Measurements from ENCODE around the gene NMU.
"Not testable (repeated sequence)": the region's sequence is repeated elsewhere in the genome, so short reads cannot be mapped to it uniquely, and the experiment has no call there.

Gene NMU

GRCh38 chr4:55635741-55636655 is at the start of gene NMU:
Gene NMU (minus strand): TSS chr4:55636298. CDS start chr4:55636192, 106 bp downstream.
- peak; percentile 6 for DNase-seq

- no peak for DNase-seq
Measured at GRCh38 chr4:55684276-55684675, 48.2 kb upstream of the NMU start.

GRCh38 chr4:55682797-55683196 is 46.7 kb upstream of the NMU start:
- DNase-seq: not testable (repeated sequence)

GRCh38 chr4:55682295-55682694 is 46.2 kb upstream of the NMU start:
- DNase-seq: no peak

- DNase-seq: no peak
Measured at GRCh38 chr4:55681430-55681829, 45.3 kb upstream of the NMU start.

- no peak for DNase-seq
Measured at GRCh38 chr4:55675196-55675793, 39.2 kb upstream of the NMU start.

GRCh38 chr4:55673424-55673823 is 37.3 kb upstream of the NMU start:
- no peak for DNase-seq

- no peak for DNase-seq
Measured at GRCh38 chr4:55671667-55672066, 35.6 kb upstream of the NMU start.

GRCh38 chr4:55670695-55671094 is 34.6 kb upstream of the NMU start:
- no peak for DNase-seq

- DNase-seq: no peak
Measured at GRCh38 chr4:55668449-55668848, 32.4 kb upstream of the NMU start.

- DNase-seq: no peak
Measured at GRCh38 chr4:55666535-55666934, 30.4 kb upstream of the NMU start.

- no peak for DNase-seq
Measured at GRCh38 chr4:55663145-55663544, 27.0 kb upstream of the NMU start.

- no peak for DNase-seq
Measured at GRCh38 chr4:55661398-55662056, 25.4 kb upstream of the NMU start.

- no peak for DNase-seq
Measured at GRCh38 chr4:55658657-55659056, 22.6 kb upstream of the NMU start.

GRCh38 chr4:55654131-55654530 is 18.0 kb upstream of the NMU start:
- no peak for DNase-seq

GRCh38 chr4:55650483-55650882 is 14.4 kb upstream of the NMU start:
- no peak for DNase-seq

GRCh38 chr4:55637272-55637820 is 1.2 kb upstream of the NMU start:
- no peak for DNase-seq

GRCh38 chr4:55636656-55636999 is 530 bp upstream of the NMU start:
- DNase-seq: no peak

GRCh38 chr4:55635282-55635681 is 816 bp downstream of the NMU start:
- DNase-seq: no peak

GRCh38 chr4:55634417-55635128 is 1.5 kb downstream of the NMU start:
- DNase-seq: no peak

GRCh38 chr4:55633903-55634302 is 2.2 kb downstream of the NMU start:
- no peak for DNase-seq

- no peak for DNase-seq
Measured at GRCh38 chr4:55625835-55626234, 10.3 kb downstream of the NMU start.

- DNase-seq: not testable (repeated sequence)
Measured at GRCh38 chr4:55624063-55624462, 12.0 kb downstream of the NMU start.

Data from inflammatory macrophage treated with lipopolysaccharide for 4 hours (primary cell).